HepG2 (cell line): ENCODE results near the gene GRAMD1B. TPM values are rescaled to one million over a fixed set of nuclear protein-coding genes. Genes with fewer than 3 reads are reported as not detected.

ENCODE experiments used
- BCL6 ChIP-seq: IDR thresholded peaks from 2 replicates; pipeline ENCODE4 v1.6.1; 2016; ENCODE audit warnings: missing genetic modification reagents, missing compliant biosample characterization
- ERF ChIP-seq: IDR thresholded peaks from 2 replicates; pipeline ENCODE4 v1.6.1; 2018; ENCODE audit warnings: missing biosample characterization, missing genetic modification reagents
- HDAC2 ChIP-seq: sonication (generic); formaldehyde crosslinking; IDR thresholded peaks from 2 replicates; pipeline ENCODE4 v1.4.0; 2020; ENCODE audit warnings: missing genetic modification reagents
- HMG20A ChIP-seq: IDR thresholded peaks from 2 replicates; pipeline ENCODE4 v1.6.1; 2016; ENCODE audit warnings: borderline replicate concordance
- HOXA9 ChIP-seq: sonication (generic); formaldehyde crosslinking; IDR thresholded peaks from 2 replicates; pipeline ENCODE4 v1.8.1; 2022; ENCODE audit warnings: missing genetic modification reagents, mild to moderate bottlenecking, moderate library complexity, borderline replicate concordance
- NFYB ChIP-seq: sonication (generic); formaldehyde crosslinking; IDR thresholded peaks from 2 replicates; pipeline ENCODE4 v1.4.0; 2020; ENCODE audit warnings: missing genetic modification reagents
- SOX13 ChIP-seq, 3 experiments: fragments of 450-650 bp in 1 of 3; sonication (generic) in 1 of 3; formaldehyde crosslinking in 1 of 3; IDR thresholded peaks in 2 of 3; conservative IDR thresholded peaks in 1 of 3; 2 replicates each; pipeline versions ENCODE4 v1.5.0 to v1.6.1; 2016 to 2020; ENCODE audit warnings: antibody characterized with exemption in 1 of 3, mild to moderate bottlenecking in 1 of 3, missing compliant biosample characterization in 1 of 3, missing genetic modification reagents in 1 of 3, moderate library complexity in 1 of 3
- SRF ChIP-seq: IDR thresholded peaks from 2 replicates; pipeline ENCODE4 v1.6.1; 2011; ENCODE audit warnings: mild to moderate bottlenecking, low read depth, low read length, moderate library complexity
- SRY ChIP-seq: sonication (generic); formaldehyde crosslinking; IDR thresholded peaks from 2 replicates; pipeline ENCODE4 v1.8.0; 2022; ENCODE audit warnings: mild to moderate bottlenecking, missing genetic modification reagents
- THYN1 ChIP-seq: sonication (generic); formaldehyde crosslinking; IDR thresholded peaks from 2 replicates; pipeline ENCODE4 v1.8.1; 2023; ENCODE audit warnings: low read depth, mild to moderate bottlenecking, moderate library complexity, missing genetic modification reagents, borderline replicate concordance
- ZKSCAN5 ChIP-seq: sonication (generic); formaldehyde crosslinking; IDR thresholded peaks from 2 replicates; pipeline ENCODE4 v1.5.1; 2020; ENCODE audit warnings: mild to moderate bottlenecking, missing genetic modification reagents
- ZNF20 ChIP-seq: sonication (generic); formaldehyde crosslinking; IDR thresholded peaks from 2 replicates; pipeline ENCODE4 v1.4.0; 2020; ENCODE audit warnings: mild to moderate bottlenecking, moderate library complexity, missing genetic modification reagents
- ZNF777 ChIP-seq: sonication (generic); formaldehyde crosslinking; IDR thresholded peaks from 2 replicates; pipeline ENCODE4 v1.4.0; 2020; ENCODE audit warnings: missing genetic modification reagents
- polyA plus RNA-seq, 8 experiments: library from polyadenylated mRNA; depleted of rRNA in 3 of 8; stranded (reverse) in 7 of 8; unstranded in 1 of 8; fragments of >200 nt; fragmentation: Illumina TruSeq in 4 of 8; extraction: Trizol in 4 of 8; gene quantifications; 2 replicates each; pipeline versions ENCODE4 v1.2.1 to v1.2.3, GENCODE V29; 2011 to 2016; ENCODE audit warnings: low read depth in 4 of 8, missing spikeins in 1 of 8, mixed read lengths in 1 of 8; ENCODE audit not compliant: insufficient read depth in 1 of 8
- total RNA-seq, 5 experiments: library from RNA; depleted of rRNA; stranded (reverse); fragments of >200 nt; fragmentation: Illumina TruSeq; extraction: Trizol; gene quantifications; 2 replicates each; pipeline ENCODE4 v1.2.3, GENCODE V29; 2016; ENCODE audit warnings: low read depth in 1 of 5
- TF ChIP-seq, protein P1 (sequence below): sonication (generic); formaldehyde crosslinking; IDR thresholded peaks from 2 replicates; pipeline ENCODE4 v1.5.1; 2020; ENCODE audit warnings: missing genetic modification reagents, mild to moderate bottlenecking, borderline replicate concordance
- TF ChIP-seq, protein P2 (sequence below): sonication (generic); formaldehyde crosslinking; IDR thresholded peaks from 2 replicates; pipeline ENCODE4 v1.4.0; 2020; ENCODE audit warnings: missing genetic modification reagents
- TF ChIP-seq, protein P3 (sequence below): fragments of 450-650 bp; IDR thresholded peaks from 2 replicates; pipeline ENCODE4 v1.6.1; 2017
- TF ChIP-seq, protein P4 (sequence below): sonication (generic); formaldehyde crosslinking; IDR thresholded peaks from 2 replicates; pipeline ENCODE4 v1.5.0; 2020; ENCODE audit warnings: mild to moderate bottlenecking, missing genetic modification reagents, borderline replicate concordance

The GRAMD1B gene
- total and polyA plus RNA-seq, 2 of the 13 experiments (the other 11 are each of a cell fraction or from before 2014, with no cell fraction given), result 0.12 TPM; not detected in 1

DNA sequence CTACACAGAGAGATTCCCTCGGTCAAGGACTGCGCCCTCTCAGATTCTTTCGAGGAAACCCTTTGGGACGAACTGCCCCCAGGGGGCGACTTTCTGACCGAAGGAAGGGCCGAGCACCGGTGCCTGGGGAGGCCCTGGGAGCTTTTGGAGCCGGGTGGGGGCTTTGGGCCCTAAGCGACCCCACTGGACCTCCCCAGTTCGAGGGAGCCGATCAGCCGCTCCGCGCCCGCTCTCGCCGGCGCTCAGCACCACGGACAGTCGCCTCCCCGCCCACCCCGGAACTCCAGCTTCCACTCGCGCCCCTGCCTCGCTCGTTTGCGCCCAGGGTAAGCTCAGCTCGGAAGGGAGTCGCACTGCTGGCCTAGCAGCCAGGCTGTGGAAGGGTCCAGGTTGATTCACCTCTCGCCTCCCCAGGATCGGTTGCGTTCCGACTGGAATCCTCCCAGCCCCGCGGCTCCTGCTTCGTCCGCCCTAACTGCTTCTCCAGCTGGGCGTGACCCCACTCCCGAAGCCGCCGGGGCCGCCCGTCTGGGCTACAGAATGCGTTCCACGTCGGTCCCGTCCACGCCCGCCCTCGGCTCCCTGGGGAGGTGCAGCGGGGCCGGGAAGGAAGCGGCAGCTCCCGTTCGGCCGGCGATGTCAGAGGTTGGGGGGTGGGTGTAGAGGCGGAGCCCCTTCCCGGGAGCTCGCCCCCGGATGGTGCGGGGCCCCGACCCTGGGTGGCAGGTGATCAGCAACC is 223.9 kb downstream of the GRAMD1B start (continued):
- peak; percentile 39; the same call in 1 of the 2 replicates for TF ChIP-seq HOXA9 (CRISPR knock-in tag)
- TF ChIP-seq NFYB, result no peak
- TF ChIP-seq, protein P1, sequence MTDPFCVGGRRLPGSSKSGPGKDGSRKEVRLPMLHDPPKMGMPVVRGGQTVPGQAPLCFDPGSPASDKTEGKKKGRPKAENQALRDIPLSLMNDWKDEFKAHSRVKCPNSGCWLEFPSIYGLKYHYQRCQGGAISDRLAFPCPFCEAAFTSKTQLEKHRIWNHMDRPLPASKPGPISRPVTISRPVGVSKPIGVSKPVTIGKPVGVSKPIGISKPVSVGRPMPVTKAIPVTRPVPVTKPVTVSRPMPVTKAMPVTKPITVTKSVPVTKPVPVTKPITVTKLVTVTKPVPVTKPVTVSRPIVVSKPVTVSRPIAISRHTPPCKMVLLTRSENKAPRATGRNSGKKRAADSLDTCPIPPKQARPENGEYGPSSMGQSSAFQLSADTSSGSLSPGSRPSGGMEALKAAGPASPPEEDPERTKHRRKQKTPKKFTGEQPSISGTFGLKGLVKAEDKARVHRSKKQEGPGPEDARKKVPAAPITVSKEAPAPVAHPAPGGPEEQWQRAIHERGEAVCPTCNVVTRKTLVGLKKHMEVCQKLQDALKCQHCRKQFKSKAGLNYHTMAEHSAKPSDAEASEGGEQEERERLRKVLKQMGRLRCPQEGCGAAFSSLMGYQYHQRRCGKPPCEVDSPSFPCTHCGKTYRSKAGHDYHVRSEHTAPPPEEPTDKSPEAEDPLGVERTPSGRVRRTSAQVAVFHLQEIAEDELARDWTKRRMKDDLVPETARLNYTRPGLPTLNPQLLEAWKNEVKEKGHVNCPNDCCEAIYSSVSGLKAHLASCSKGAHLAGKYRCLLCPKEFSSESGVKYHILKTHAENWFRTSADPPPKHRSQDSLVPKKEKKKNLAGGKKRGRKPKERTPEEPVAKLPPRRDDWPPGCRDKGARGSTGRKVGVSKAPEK, result no peak
- TF ChIP-seq SOX13 (IDR thresholded peaks at IDR 0.05), result no peak
- TF ChIP-seq SOX13 (CRISPR knock-in tag; conservative IDR thresholded peaks at IDR 0.05 in 1 of 2, IDR thresholded peaks at IDR 0.05 in 1 of 2), result no peak
- no peak for TF ChIP-seq ZNF20 (CRISPR knock-in tag)
- peak; percentile 64; the same call in 1 of the 2 replicates for TF ChIP-seq BCL6 (CRISPR knock-in tag)
- TF ChIP-seq ZNF777, result peak; percentile 94
- peak; percentile 38; the same call in 1 of the 2 replicates for TF ChIP-seq HDAC2
- TF ChIP-seq, protein P2, sequence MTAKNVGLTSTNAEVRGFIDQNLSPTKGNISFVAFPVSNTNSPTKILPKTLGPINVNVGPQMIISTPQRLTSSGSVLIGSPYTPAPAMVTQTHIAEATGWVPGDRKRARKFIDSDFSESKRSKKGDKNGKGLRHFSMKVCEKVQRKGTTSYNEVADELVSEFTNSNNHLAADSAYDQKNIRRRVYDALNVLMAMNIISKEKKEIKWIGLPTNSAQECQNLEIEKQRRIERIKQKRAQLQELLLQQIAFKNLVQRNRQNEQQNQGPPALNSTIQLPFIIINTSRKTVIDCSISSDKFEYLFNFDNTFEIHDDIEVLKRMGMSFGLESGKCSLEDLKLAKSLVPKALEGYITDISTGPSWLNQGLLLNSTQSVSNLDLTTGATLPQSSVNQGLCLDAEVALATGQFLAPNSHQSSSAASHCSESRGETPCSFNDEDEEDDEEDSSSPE (CRISPR knock-in tag), result no peak
- no peak for TF ChIP-seq SRF
- TF ChIP-seq, protein P3, sequence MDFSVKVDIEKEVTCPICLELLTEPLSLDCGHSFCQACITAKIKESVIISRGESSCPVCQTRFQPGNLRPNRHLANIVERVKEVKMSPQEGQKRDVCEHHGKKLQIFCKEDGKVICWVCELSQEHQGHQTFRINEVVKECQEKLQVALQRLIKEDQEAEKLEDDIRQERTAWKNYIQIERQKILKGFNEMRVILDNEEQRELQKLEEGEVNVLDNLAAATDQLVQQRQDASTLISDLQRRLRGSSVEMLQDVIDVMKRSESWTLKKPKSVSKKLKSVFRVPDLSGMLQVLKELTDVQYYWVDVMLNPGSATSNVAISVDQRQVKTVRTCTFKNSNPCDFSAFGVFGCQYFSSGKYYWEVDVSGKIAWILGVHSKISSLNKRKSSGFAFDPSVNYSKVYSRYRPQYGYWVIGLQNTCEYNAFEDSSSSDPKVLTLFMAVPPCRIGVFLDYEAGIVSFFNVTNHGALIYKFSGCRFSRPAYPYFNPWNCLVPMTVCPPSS, result no peak
- TF ChIP-seq ERF (CRISPR knock-in tag), result no peak
- no peak for TF ChIP-seq HMG20A (CRISPR knock-in tag)
- TF ChIP-seq THYN1 (CRISPR knock-in tag), result no peak
- TF ChIP-seq, protein P4, sequence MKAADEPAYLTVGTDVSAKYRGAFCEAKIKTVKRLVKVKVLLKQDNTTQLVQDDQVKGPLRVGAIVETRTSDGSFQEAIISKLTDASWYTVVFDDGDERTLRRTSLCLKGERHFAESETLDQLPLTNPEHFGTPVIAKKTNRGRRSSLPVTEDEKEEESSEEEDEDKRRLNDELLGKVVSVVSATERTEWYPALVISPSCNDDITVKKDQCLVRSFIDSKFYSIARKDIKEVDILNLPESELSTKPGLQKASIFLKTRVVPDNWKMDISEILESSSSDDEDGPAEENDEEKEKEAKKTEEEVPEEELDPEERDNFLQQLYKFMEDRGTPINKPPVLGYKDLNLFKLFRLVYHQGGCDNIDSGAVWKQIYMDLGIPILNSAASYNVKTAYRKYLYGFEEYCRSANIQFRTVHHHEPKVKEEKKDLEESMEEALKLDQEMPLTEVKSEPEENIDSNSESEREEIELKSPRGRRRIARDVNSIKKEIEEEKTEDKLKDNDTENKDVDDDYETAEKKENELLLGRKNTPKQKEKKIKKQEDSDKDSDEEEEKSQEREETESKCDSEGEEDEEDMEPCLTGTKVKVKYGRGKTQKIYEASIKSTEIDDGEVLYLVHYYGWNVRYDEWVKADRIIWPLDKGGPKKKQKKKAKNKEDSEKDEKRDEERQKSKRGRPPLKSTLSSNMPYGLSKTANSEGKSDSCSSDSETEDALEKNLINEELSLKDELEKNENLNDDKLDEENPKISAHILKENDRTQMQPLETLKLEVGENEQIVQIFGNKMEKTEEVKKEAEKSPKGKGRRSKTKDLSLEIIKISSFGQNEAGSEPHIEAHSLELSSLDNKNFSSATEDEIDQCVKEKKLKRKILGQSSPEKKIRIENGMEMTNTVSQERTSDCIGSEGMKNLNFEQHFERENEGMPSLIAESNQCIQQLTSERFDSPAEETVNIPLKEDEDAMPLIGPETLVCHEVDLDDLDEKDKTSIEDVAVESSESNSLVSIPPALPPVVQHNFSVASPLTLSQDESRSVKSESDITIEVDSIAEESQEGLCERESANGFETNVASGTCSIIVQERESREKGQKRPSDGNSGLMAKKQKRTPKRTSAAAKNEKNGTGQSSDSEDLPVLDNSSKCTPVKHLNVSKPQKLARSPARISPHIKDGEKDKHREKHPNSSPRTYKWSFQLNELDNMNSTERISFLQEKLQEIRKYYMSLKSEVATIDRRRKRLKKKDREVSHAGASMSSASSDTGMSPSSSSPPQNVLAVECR, result peak; percentile 52; the same call in 1 of the 2 replicates
- no peak for TF ChIP-seq ZKSCAN5 (CRISPR knock-in tag)
- peak; percentile 85; the same call in 1 of the 2 replicates for TF ChIP-seq SRY (CRISPR knock-in tag)
